Fibroblast of mammary gland (primary cell): ENCODE results near the gene MIX23.

Source experiments
- DNase-seq: peaks from one replicate; pipeline ENCODE4 v3.0.0-alpha.2; 2010; ENCODE audit warnings: low read depth
- H3K4me3 ChIP-seq: 2 replicates; pipeline ENCODE4 v1.5.1; 2011; ENCODE audit warnings: low read depth, mild to moderate bottlenecking, low read length, moderate library complexity; ENCODE audit not compliant: control insufficient read depth
- CTCF ChIP-seq: conservative IDR thresholded peaks from 2 replicates; pipeline ENCODE4 v1.5.1; 2011; ENCODE audit warnings: low read depth, low read length, inconsistent platforms; ENCODE audit not compliant: control insufficient read depth, insufficient read depth

MIX23 gene

GRCh38 chr3:122318620-122319019 lies 64.4 kb downstream of the MIX23 start:
- TF ChIP-seq CTCF, result no peak
- DNase-seq, result no peak
- no peak overlapping the region for H3K4me3 ChIP-seq

GRCh38 chr3:122316368-122316767 lies 66.7 kb downstream of the MIX23 start:
- no peak for DNase-seq
- H3K4me3 ChIP-seq, result no peak overlapping the region
- TF ChIP-seq CTCF, result no peak

- H3K4me3 ChIP-seq, result no peak overlapping the region
- DNase-seq, result no peak
- no peak for TF ChIP-seq CTCF
These were observed 67.4 kb downstream of the MIX23 start for GRCh38 chr3:122315619-122316018.

GRCh38 chr3:122314228-122314876 lies 68.7 kb downstream of the MIX23 start:
- peak; percentile 35 for DNase-seq
- no peak for TF ChIP-seq CTCF
- H3K4me3 ChIP-seq, result no peak overlapping the region

GRCh38 chr3:122313281-122313680 lies 69.8 kb downstream of the MIX23 start:
- peak; percentile 12 for DNase-seq
- H3K4me3 ChIP-seq, result no peak overlapping the region
- TF ChIP-seq CTCF, result no peak

- TF ChIP-seq CTCF, result no peak
- no peak for DNase-seq
- no peak overlapping the region for H3K4me3 ChIP-seq
These were observed 70.2 kb downstream of the MIX23 start for GRCh38 chr3:122312826-122313225.

- no peak overlapping the region for H3K4me3 ChIP-seq
- no peak for DNase-seq
- TF ChIP-seq CTCF, result no peak
These were observed 72.7 kb downstream of the MIX23 start for GRCh38 chr3:122310361-122310760.
